PC-9 (cell line): ENCODE results near the gene SLC16A9. TPM values are rescaled to one million over a fixed set of nuclear protein-coding genes. Genes with fewer than 3 reads are reported as not detected.

Source experiments
- BruUV-seq: library from RNA; stranded (reverse); fragments of 400-500 nt; replicated peaks from 2 replicates; lab custom pipeline; 2021; lab: Mats Ljungman, UMichigan
- CTCF ChIA-PET: fragments of 300-600 bp; sonication (Branson Sonifier 250); formaldehyde crosslinking; loops from one replicate; lab custom pipeline; 2022; ENCODE audit warnings: antibody characterized with exemption; lab: Charles Lee
- POLR2A ChIA-PET: fragments of 300-600 bp; sonication (Branson Sonifier 250); formaldehyde crosslinking; loops from one replicate; lab custom pipeline; 2022; ENCODE audit warnings: antibody characterized with exemption; ENCODE audit not compliant: unreplicated experiment; lab: Charles Lee
- DNase-seq, 2 experiments: peaks; one replicate each; pipeline versions ENCODE4 v3.0.0 to v3.0.0-alpha.2; 2015 to 2022; ENCODE audit warnings: mixed read lengths in 1 of 2
- H2AFZ ChIP-seq: fragments of 200-600 bp; sonication (generic); 2 replicates; pipeline ENCODE4 v1.8.1; 2017; ENCODE audit warnings: antibody characterized with exemption
- H3F3A ChIP-seq: fragments of 200-600 bp; sonication (generic); 2 replicates; pipeline ENCODE4 v1.8.1; 2017; ENCODE audit warnings: antibody characterized with exemption, mild to moderate bottlenecking, low read depth; ENCODE audit not compliant: insufficient read depth
- H3K27ac ChIP-seq: fragments of 200-600 bp; sonication (generic); 2 replicates; pipeline ENCODE4 v1.6.1; 2016; ENCODE audit warnings: mixed run types
- H3K27me3 ChIP-seq: fragments of 200-600 bp; sonication (generic); 2 replicates; pipeline ENCODE4 v1.6.1; 2016; ENCODE audit warnings: low read depth, mixed run types; ENCODE audit not compliant: insufficient read depth
- H3K36me3 ChIP-seq: fragments of 200-600 bp; sonication (generic); 2 replicates; pipeline ENCODE4 v1.6.1; 2016; ENCODE audit warnings: low read depth, mixed run types
- H3K4me1 ChIP-seq: fragments of 200-600 bp; sonication (generic); replicated peaks from 2 replicates; pipeline ENCODE4 v1.6.1; 2016; ENCODE audit warnings: mixed run types; ENCODE audit not compliant: insufficient read depth
- H3K4me2 ChIP-seq: fragments of 200-600 bp; sonication (generic); 2 replicates; pipeline ENCODE4 v1.6.1; 2017; ENCODE audit warnings: mixed run types
- H3K4me3 ChIP-seq: fragments of 200-600 bp; sonication (generic); 2 replicates; pipeline ENCODE4 v1.6.1; 2016; ENCODE audit warnings: mixed run types
- H3K79me2 ChIP-seq: fragments of 200-600 bp; sonication (generic); 2 replicates; pipeline ENCODE4 v1.6.1; 2017; ENCODE audit warnings: low read depth, mixed run types
- H3K9me2 ChIP-seq: fragments of 200-600 bp; sonication (generic); 2 replicates; pipeline ENCODE4 v1.8.1; 2017; ENCODE audit warnings: mild to moderate bottlenecking; ENCODE audit not compliant: insufficient read depth
- H3K9me3 ChIP-seq: fragments of 200-600 bp; sonication (generic); 2 replicates; pipeline ENCODE4 v1.8.1; 2016; ENCODE audit warnings: low read depth; ENCODE audit not compliant: insufficient read depth
- H4K20me1 ChIP-seq: fragments of 200-600 bp; sonication (generic); 2 replicates; pipeline ENCODE4 v1.8.1; 2017; ENCODE audit not compliant: insufficient read depth
- CTCF ChIP-seq: fragments of 200-600 bp; sonication (generic); conservative IDR thresholded peaks from 2 replicates; pipeline ENCODE4 v1.6.1; 2017; ENCODE audit warnings: mixed run types, antibody characterized with exemption, mild to moderate bottlenecking, moderate library complexity
- EZH2 ChIP-seq: fragments of 200-600 bp; sonication (generic); IDR thresholded peaks from 2 replicates; pipeline ENCODE4 v1.8.0; 2017; ENCODE audit warnings: antibody characterized with exemption, low read depth
- intact Hi-C: fragments of 100-400 bp; cut with micrococcal nuclease; formaldehyde crosslinking; loops from one replicate; pipeline ENCODE4 v1.10.0; 2022; ENCODE audit not compliant: unreplicated experiment
- total RNA-seq: library from RNA; stranded (reverse); gene quantifications from 2 replicates; pipeline ENCODE4 v1.2.3, GENCODE V29; 2021

Gene SLC16A9
- total RNA-seq, 1 experiment from 2014 or later: not detected

- intact Hi-C loops: no loop called here
- Histone ChIP-seq H3K9me2 (peaks cover 5% of the 10 kb centered on the region; the same call in 1 of the 2 replicates), H3K4me2 (no peak overlapping the region), H3K4me1 (no peaks in the 10 kb centered on the region), H3K9me3 (no peaks in the 10 kb centered on the region), H3K27me3 (peaks cover 11% of the 10 kb centered on the region; the same call in 1 of the 2 replicates), H3K79me2 (no peaks in the 10 kb centered on the region), H2AFZ (no peak overlapping the region), H3K4me3 (no peak overlapping the region), H4K20me1 (no peaks in the 10 kb centered on the region), H3F3A (no peaks in the 10 kb centered on the region), H3K27ac (no peak overlapping the region), H3K36me3 (no peaks in the 10 kb centered on the region)
- no peak for DNase-seq
- no TSS peak for BruUV-seq
- ChIA-PET CTCF (no interaction called here), POLR2A (no interaction called here)
- no peak for TF ChIP-seq EZH2
- no peak for TF ChIP-seq CTCF
These were observed 5.0 kb downstream of the SLC16A9 start for GRCh38 chr10:59704630-59705029.

GRCh38 chr10:59702347-59702746 lies 7.3 kb downstream of the SLC16A9 start:
- Histone ChIP-seq H3K4me1 (no peaks in the 10 kb centered on the region), H3K36me3 (no peaks in the 10 kb centered on the region), H3K4me2 (no peak overlapping the region), H3K79me2 (no peaks in the 10 kb centered on the region), H3F3A (no peaks in the 10 kb centered on the region), H2AFZ (no peak overlapping the region), H3K9me3 (no peaks in the 10 kb centered on the region), H3K27me3 (peaks cover 5% of the 10 kb centered on the region; the same call in 1 of the 2 replicates), H4K20me1 (no peaks in the 10 kb centered on the region), H3K9me2 (peaks cover 5% of the 10 kb centered on the region; the same call in 1 of the 2 replicates), H3K27ac (no peak overlapping the region), H3K4me3 (no peak overlapping the region)
- POLR2A ChIA-PET: interaction anchor here (0.7 kb wide), 1 partner anchor 1060 kb away, joined by 3 read pairs; no protein-coding TSS in a partner anchor
- CTCF ChIA-PET: interaction anchor here (0.6 kb wide), 1 partner anchor 1005 kb away, joined by 4 read pairs; no protein-coding TSS in a partner anchor
- TF ChIP-seq EZH2 (no peak), CTCF (no peak)
- peak in 1 of 2 experiments; percentile 52 for DNase-seq
- intact Hi-C loops: no loop called here
- no TSS peak for BruUV-seq

- no peaks in the 10 kb centered on the region for H3F3A ChIP-seq
- H3K36me3 ChIP-seq: no peaks in the 10 kb centered on the region
- peaks cover 5% of the 10 kb centered on the region; the same call in 1 of the 2 replicates for H3K9me2 ChIP-seq
- intact Hi-C loops: no loop called here
- no peaks in the 10 kb centered on the region for H3K9me3 ChIP-seq
- no peak for DNase-seq
- BruUV-seq: no TSS peak
- ChIA-PET POLR2A (no interaction called here), CTCF (no interaction called here)
- no peaks in the 10 kb centered on the region for H3K79me2 ChIP-seq
- peaks cover 5% of the 10 kb centered on the region; the same call in 1 of the 2 replicates for H3K27me3 ChIP-seq
- TF ChIP-seq CTCF (no peak), EZH2 (no peak)
- no peak overlapping the region for H3K27ac ChIP-seq
- no peak overlapping the region for H3K4me3 ChIP-seq
- no peaks in the 10 kb centered on the region for H4K20me1 ChIP-seq
- H2AFZ ChIP-seq: no peak overlapping the region
- no peaks in the 10 kb centered on the region for H3K4me1 ChIP-seq
- no peak overlapping the region for H3K4me2 ChIP-seq
These were observed 8.9 kb downstream of the SLC16A9 start for GRCh38 chr10:59700709-59701108.
